ENCODE measurements around the gene CGB3.
"Not testable (repeated sequence)": the region's sequence is repeated elsewhere in the genome, so short reads cannot be mapped to it uniquely, and the experiment has no call there.

Gene CGB3

DNA sequence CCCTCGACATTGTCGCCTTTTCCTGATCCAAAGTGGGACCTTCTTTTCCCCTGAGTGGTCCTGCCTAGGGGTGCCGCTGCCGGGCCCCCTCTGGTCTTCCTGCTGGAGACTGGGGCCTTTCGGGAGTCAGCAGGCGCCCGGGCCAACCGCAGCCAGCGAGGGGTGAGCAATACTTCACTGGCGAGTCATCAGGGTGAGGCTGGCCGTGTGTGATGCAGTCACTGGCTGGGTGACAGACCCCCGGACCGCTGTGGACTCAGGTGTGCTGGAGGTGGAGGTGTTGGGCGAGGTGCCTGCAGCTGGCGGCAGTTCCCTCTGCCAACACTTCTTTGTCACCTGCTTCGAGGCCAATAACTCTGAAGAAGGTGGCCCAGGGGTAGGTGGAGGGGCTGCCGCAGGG, 18.0 kb upstream of the CGB3 start:
- no peak for DNase-seq

- not testable (repeated sequence) for DNase-seq
Observed at GRCh38 chr19:49039736-49040135, 15.6 kb upstream of the CGB3 start.

DNA sequence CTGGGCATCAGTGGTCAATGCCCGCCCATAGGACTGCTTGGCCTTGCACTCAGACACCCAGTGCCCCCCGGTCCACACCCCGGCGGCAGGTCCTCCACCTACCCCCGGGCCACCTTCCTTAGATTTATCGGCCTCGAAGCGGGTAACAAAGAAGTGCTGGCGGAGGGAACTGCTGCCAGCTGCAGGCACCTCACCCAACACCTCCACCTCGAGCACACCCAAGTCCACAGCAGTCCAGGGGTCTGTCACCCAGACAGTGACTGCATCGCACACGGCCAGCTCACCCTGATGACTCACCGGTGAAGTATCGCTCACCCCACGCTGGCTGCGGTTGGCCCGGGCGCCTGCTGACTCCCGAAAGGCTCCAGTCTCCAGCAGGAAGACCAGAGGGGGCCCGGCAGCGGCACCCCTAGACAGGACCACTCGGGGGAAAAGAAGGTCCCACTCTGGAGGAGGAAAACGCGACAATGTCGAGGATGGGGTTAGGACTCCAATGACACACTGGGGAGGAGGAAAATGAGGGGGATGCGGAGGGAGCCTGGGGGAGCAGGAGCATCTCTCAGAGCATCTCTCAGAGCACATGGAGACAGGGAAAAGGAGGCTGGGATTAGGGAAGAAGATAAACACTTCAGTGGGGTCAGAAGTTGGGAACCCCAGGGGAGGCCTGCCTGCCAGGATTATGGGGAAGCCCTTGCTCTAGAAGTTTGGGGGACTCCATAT, 14.6 kb upstream of the CGB3 start:
- not testable (repeated sequence) for DNase-seq

DNA sequence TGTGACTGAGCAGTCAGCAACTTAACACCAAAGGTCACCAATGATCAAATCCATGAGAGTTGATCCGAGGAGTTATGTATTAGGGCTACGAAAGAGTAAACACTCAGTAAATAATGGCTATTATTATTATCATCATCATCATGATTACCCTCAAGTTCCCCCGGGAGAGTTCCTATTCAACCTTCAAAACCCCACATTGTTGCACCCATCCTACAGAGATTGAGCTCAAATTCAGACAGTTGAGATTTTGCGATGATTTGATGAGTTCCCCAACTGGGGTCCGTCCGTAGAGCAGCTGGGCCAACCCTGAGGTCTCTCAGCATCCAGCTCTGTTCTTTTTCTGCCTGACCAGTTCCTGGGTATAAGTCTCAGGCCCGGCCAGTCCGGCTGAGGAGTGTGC, 14.0 kb upstream of the CGB3 start:
- DNase-seq, result not testable (repeated sequence)

DNA sequence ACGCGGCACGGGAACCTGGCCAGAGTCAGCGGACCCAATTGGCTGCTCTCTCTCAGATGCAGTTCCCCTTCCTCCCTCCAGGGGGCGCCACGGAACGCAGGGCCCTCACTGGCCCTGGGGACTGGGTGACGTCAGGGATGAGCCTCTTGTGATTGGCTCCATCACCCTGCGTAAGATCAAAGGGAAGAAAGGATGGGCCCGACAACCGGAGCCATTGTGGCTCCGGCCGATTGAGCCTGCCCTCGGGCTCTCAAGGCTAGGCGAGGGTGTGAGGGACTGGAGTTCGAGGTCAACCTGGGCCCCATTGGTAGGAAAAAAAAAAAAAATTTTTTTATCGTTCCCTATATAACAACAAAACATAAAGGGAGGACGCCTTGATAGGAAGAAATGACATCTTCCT, 12.7 kb upstream of the CGB3 start, which contains the start of gene CGB1:
Gene CGB1 (minus strand): TSS at position 81 of the 400 bp plus-strand sequence. CDS start 184 bp downstream, outside the sequence.
- peak; percentile 82 for DNase-seq

DNA sequence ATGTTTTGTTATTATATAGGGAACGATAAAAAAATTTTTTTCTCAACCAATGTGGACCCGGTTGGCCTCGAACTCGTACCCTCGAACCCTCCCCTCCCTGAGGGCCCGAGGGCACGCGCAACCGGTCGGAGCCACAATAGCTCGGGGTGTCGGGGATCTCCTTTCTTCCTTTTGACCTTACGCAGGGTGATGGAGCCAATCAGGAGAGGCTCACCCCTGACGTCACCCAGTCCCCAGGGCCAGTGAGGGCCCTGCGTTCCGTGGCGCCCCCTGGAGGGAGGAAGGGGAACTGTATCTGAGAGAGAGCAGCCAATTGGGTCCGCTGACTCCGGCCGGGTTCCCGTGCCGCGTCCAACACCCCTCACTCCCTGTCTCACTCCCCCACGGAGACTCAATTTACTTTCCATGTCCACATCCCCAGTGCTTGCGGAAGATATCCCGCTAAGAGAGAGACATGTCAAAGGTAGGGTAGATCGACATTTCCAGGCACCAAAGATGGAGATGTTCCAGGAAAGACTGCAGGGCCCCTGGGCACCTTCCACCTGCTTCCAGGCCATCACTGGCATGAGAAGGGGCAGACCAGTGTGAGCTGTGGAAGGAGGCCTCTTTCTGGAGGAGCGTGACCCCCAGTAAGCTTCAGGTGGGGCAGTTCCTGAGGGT, 7.6 kb upstream of the CGB3 start, which contains the start of gene CGB2:
Gene CGB2 (plus strand): TSS at position 249 of the 660 bp plus-strand sequence. CDS start 206 bp downstream, at position 455.
- DNase-seq, result peak; percentile 91

DNA sequence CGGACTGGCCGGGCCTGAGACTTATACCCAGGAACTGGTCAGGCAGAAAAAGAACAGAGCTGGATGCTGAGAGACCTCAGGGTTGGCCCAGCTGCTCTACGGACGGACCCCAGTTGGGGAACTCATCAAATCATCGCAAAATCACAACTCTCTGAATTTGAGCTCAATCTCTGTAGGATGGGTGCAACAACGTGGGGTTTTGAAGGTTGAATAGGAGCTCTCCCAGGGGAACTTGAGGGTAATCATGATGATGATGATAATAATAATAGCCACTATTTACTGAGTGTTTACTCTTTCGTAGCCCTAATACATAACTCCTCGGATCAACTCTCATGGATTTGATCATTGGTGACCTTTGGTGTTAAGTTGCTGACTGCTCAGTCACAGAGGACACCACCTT, 6.2 kb upstream of the CGB3 start:
- not testable (repeated sequence) for DNase-seq

DNA sequence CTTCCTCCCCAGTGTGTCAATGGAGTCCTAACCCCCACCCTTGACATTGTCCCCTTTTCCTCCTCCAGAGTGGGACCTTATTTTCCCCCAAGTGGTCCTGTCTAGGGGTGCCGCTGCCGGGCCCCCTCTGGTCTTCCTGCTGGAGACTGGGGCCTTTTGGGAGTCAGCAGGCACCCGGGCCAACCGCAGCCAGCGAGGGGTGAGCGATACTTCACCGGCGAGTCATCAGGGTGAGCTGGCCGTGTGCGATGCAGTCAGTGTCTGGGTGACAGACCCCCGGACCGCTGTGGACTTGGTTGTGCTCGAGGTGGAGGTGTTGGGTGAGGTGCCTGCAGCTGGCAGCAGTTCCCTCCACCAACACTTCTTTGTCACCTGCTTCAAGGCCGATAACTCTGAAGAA, 5.6 kb upstream of the CGB3 start:
- DNase-seq, result not testable (repeated sequence)

GRCh38 chr19:49028686-49029085, 4.6 kb upstream of the CGB3 start:
- DNase-seq, result not testable (repeated sequence)

DNA sequence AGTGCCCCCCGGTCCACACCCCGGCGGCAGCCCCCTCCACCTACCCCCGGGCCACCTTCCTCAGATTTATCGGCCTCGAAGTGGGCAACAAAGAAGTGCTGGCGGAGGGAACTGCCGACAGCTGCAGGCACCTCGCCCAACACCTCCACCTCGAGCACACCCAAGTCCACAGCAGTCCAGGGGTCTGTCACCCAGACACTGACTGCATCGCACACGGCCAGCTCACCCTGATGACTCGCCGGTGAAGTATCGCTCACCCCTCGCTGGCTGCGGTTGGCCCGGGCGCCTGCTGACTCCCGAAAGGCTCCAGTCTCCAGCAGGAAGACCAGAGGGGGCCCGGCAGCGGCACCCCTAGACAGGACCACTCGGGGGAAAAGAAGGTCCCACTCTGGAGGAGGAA, 1.5 kb upstream of the CGB3 start:
- not testable (repeated sequence) for DNase-seq

DNA sequence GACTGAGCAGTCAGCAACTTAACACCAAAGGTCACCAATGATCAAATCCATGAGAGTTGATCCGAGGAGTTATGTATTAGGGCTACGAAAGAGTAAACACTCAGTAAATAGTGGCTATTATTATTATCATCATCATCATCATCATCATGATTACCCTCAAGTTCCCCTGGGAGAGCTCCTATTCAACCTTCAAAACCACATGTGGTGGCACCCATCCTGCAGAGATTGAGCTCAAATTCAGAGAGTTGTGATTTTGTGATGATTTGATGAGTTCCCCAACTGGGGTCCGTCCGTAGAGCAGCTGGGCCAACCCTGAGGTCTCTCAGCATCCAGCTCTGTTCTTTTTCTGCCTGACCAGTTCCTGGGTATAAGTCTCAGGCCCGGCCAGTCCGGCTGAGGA, 955 bp upstream of the CGB3 start:
- not testable (repeated sequence) for DNase-seq

DNA sequence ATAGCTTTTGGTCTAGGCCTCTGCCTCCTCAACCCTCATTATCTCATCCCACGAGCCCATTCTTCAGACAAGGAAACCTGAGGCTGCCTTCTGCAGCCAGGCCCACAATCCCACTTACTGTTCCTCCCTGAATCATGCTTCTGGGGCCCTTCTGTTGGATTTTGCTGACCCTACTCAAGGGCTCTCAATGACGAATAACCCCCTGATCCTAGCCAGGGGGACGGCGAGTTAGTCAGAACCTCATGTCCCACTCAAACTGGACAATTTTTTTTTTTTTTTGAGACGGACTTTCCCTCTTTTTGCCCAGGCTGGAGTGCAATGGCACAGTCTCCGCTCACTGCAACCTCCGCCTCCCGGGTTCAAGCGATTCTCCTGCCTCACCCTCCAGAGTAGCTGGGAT, 2.0 kb downstream of the CGB3 start:
- no peak for DNase-seq

DNA sequence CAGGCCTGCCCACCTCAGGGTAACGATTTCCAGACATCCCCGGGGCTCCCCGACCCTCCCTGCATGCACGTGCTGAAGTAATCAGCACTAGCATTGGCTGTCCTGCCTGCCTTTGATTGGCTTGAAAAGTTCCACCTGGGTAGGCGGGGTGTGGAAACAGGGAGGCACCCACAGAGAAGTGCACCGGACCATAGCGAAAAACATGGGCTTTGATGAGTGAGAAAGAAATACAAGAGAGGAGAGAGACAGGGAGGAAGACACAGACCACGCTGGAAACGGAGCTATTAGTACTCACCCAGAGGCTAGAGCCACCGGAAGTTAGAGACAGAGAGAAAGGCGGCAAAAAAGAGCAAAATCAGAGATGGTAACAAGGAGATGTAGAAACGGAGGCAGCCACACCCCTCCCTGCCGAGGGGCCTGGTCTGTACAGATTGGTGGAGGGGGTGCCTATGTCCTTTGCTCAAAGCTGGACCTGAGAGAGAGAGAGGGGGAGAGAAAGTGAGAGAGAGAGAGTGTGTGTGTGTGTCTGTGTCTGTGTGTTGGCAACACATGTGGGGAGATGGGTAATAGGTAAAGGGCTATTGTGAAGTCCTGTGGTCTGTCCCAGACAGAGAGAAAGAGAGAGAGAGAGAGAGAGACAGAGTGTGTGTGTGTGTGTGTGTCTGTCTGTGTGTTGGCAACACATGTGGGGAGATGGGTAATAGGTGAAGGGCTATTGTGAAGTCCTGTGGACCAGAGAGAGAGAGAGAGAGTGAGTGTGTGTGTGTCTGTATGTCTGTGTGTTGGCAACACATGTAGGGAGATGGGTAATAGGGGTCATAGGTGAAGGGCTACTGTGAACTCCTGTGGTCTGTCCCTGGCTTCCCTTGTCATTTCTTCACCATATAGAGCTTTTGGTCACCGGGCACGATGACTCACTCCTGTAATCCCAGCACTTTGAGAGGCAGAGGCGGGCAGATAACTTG, 2.9 kb downstream of the CGB3 start:
- no peak for DNase-seq

DNA sequence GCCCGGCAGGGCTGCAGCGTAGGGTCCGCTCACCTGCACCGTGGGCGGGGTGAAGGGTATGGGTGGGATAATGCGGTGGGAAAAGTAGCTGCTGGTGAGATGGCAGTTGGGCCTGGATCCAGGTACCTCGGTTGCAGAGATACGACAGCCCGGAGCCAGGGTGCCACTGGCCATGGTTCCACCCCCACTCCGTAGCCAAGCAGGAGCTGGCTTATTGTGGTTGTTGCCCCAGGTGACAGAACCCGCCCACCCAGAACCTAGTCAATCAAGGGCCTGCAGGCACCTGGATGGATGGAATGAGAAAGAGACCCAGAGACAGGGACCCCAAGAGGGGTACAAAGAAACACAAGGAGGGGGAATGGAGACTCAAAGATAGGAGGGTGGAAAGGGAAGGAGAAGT, 3.8 kb downstream of the CGB3 start:
- no peak for DNase-seq

GRCh38 chr19:49019242-49019932, 4.7 kb downstream of the CGB3 start:
- DNase-seq, result peak; percentile 79

DNA sequence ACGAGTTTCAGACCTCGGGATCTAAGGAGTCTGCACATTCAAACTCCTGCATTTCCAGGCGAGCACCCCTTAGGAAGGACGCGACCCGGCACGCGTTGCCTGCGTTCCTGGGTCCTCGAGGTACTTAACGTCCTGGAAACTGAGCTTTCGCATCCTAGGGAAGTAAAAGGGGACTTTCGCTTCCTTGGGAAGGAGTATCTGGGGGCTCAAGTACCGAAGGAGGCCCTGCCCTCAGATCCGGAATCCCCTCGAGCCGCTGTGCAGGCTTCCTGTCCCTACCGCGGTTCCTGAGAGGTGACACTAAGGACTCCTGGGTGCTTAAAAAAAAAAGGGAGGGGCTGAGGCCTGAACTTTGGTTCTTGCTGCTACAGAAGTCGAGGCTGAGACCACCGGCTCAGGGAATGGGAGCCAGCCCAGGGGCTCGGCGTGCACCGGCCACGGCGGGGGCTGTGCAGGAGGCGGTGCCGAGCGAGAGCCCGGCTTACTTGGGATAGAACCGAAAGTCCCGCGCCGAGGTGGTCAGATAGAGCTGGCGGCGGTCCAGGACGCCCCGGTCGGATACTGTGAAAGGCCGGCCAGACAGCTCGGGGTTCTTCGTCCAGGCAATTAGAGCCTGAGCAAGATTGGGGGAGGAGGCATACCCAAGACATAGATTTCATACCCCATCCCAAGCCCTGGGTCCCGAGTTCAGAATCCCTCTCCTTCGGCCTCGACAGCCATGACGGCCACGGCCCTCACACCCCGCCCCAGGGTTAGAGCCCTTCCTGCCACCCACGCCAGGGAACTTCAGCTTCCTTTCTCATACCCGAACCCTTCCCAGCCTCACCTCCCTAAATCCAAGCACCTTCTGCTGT, 5.5 kb downstream of the CGB3 start:
- DNase-seq, result not testable (repeated sequence)

DNA sequence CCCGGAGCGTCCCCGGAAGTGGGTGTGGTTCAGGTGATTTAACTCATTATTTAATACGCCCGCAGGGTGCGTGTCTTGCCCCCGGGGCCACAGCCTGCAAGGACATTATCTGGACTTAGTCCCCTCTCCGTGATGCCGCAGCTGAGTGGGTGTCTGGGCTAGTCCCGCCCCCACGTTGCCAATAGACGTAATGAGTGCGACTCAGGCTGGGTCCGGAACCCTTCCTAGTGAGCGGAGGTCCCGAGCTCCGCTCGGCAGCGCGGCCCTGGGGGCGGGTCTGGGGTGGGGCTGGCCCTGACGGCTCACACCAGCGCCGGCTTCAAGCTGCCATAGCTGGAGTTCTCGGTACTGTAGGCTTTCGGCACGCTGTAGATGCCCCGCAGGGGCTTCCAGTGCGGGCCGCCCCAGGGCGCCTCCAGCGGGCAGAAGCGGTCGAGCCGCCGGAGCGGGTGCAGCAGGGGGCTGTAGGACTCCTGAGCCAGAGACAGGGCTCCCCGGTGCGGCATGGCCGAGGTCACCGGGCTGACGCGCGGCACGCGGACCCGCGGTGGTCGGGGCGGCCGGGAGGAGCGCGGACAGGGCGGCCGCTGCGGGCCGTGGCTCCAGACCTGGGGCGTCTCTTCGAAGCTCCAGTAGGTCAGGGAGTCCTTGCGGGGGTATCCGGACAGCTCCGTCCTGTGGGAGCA, 6.3 kb downstream of the CGB3 start:
- DNase-seq, result peak; percentile 75

- no peak for DNase-seq
Observed at GRCh38 chr19:49017041-49017665, 7.0 kb downstream of the CGB3 start, which contains the start of gene LHB. Gene LHB (minus strand): TSS chr19:49017091. CDS start chr19:49017081, 10 bp downstream.

GRCh38 chr19:49016067-49016839, 7.9 kb downstream of the CGB3 start:
- DNase-seq, result no peak
